WTC11 (cell line): ENCODE measurements around the gene IGFL2. TPM values are rescaled to one million over a fixed set of nuclear protein-coding genes. Genes with fewer than 3 reads are reported as not detected.
"Not testable (repeated sequence)": the region's sequence is repeated elsewhere in the genome, so short reads cannot be mapped to it uniquely, and the experiment has no call there.

Source experiments
- ATAC-seq: fragments of 200-7000 bp; cut with Tn5 transposase; 2 replicates; pipeline ENCODE4 v1.10.0; 2021; ENCODE audit warnings: mild to moderate bottlenecking, moderate library complexity
- CTCF ChIA-PET: fragments of 300-600 bp; sonication (Branson Sonifier 250); formaldehyde crosslinking; loops from one replicate; lab custom pipeline; 2021; ENCODE audit warnings: antibody characterized with exemption; lab: Charles Lee
- POLR2A ChIA-PET: fragments of 350-600 bp; sonication (Branson Sonifier 250); formaldehyde crosslinking; loops from one replicate; lab custom pipeline; 2021; ENCODE audit warnings: antibody characterized with exemption; lab: Charles Lee
- DNase-seq: peaks from one replicate; pipeline ENCODE4 v3.0.0; 2021; ENCODE audit warnings: low spot score
- H3K27ac Mint-ChIP-seq: 2 replicates; pipeline ENCODE4 v1.8.0; 2021; ENCODE audit warnings: mixed read lengths
- H3K27me3 Mint-ChIP-seq: 2 replicates; pipeline ENCODE4 v1.8.0; 2021; ENCODE audit warnings: low read depth, mild to moderate bottlenecking, moderate library complexity, mixed read lengths
- H3K36me3 Mint-ChIP-seq: 2 replicates; pipeline ENCODE4 v1.8.0; 2021; ENCODE audit warnings: mixed read lengths
- H3K4me1 Mint-ChIP-seq: 2 replicates; pipeline ENCODE4 v1.8.0; 2022; ENCODE audit warnings: mixed read lengths
- H3K4me3 Mint-ChIP-seq: 2 replicates; pipeline ENCODE4 v1.8.0; 2021; ENCODE audit warnings: mild to moderate bottlenecking, moderate library complexity, mixed read lengths
- H3K9me3 Mint-ChIP-seq: 2 replicates; pipeline ENCODE4 v1.8.0; 2021; ENCODE audit warnings: mixed read lengths
- ATF3 ChIP-seq: sonication (generic); formaldehyde crosslinking; conservative IDR thresholded peaks from 2 replicates; pipeline ENCODE4 v1.8.1; 2022; ENCODE audit warnings: mild to moderate bottlenecking, missing genetic modification reagents
- CTCF ChIP-seq: fragments of 200-600 bp; IDR thresholded peaks from 2 replicates; pipeline ENCODE4 v1.8.0; 2022; ENCODE audit warnings: antibody characterized with exemption
- E2F5 ChIP-seq: sonication (generic); formaldehyde crosslinking; IDR thresholded peaks from 2 replicates; pipeline ENCODE4 v1.8.1; 2022; ENCODE audit warnings: mild to moderate bottlenecking, moderate library complexity, missing genetic modification reagents
- FOXJ3 ChIP-seq: sonication (generic); formaldehyde crosslinking; IDR thresholded peaks from 2 replicates; pipeline ENCODE4 v1.9.0; 2021; ENCODE audit warnings: missing genetic modification reagents, mild to moderate bottlenecking, borderline replicate concordance
- FOXK1 ChIP-seq: sonication (generic); formaldehyde crosslinking; IDR thresholded peaks from 2 replicates; pipeline ENCODE4 v1.8.0; 2022; ENCODE audit warnings: mild to moderate bottlenecking, moderate library complexity, missing genetic modification reagents
- HMGA2 ChIP-seq: fragments of 250-450 bp; sonication (Bioruptor Pico); IDR thresholded peaks from 2 replicates; pipeline ENCODE4 v1.4.0; 2021; ENCODE audit warnings: mild to moderate bottlenecking, moderate library complexity
- JAZF1 ChIP-seq: fragments of 250-450 bp; sonication (Bioruptor Pico); IDR thresholded peaks from 2 replicates; pipeline ENCODE4 v1.9.0; 2021; ENCODE audit warnings: moderate library complexity, mild to moderate bottlenecking, inconsistent platforms
- MAX ChIP-seq: sonication (generic); formaldehyde crosslinking; IDR thresholded peaks from 2 replicates; pipeline ENCODE4 v1.8.0; 2022; ENCODE audit warnings: mild to moderate bottlenecking, missing genetic modification reagents
- MYBL2 ChIP-seq: sonication (generic); formaldehyde crosslinking; IDR thresholded peaks from 2 replicates; pipeline ENCODE4 v1.8.1; 2023; ENCODE audit warnings: mild to moderate bottlenecking, moderate library complexity, missing genetic modification reagents
- NFATC4 ChIP-seq: fragments of 250-450 bp; sonication (Bioruptor Pico); IDR thresholded peaks from 2 replicates; pipeline ENCODE4 v1.9.0; 2021; ENCODE audit warnings: mild to moderate bottlenecking
- NR2C2 ChIP-seq: sonication (generic); formaldehyde crosslinking; IDR thresholded peaks from 2 replicates; pipeline ENCODE4 v1.8.0; 2022; ENCODE audit warnings: mild to moderate bottlenecking, missing genetic modification reagents
- OVOL2 ChIP-seq: fragments of 250-450 bp; sonication (Bioruptor Pico); IDR thresholded peaks from 2 replicates; pipeline ENCODE4 v1.9.0; 2021; ENCODE audit warnings: mild to moderate bottlenecking, borderline replicate concordance
- PRDM15 ChIP-seq: sonication (generic); formaldehyde crosslinking; IDR thresholded peaks from 2 replicates; pipeline ENCODE4 v1.8.0; 2022; ENCODE audit warnings: missing genetic modification reagents
- RELA ChIP-seq: sonication (generic); formaldehyde crosslinking; IDR thresholded peaks from 2 replicates; pipeline ENCODE4 v1.8.1; 2022; ENCODE audit warnings: missing genetic modification reagents, mild to moderate bottlenecking, borderline replicate concordance
- TCF7 ChIP-seq: sonication (generic); formaldehyde crosslinking; IDR thresholded peaks from 2 replicates; pipeline ENCODE4 v1.8.0; 2022; ENCODE audit warnings: mild to moderate bottlenecking, low read depth, missing genetic modification reagents, moderate library complexity
- ZBTB43 ChIP-seq: sonication (generic); formaldehyde crosslinking; IDR thresholded peaks from 2 replicates; pipeline ENCODE4 v1.8.1; 2023; ENCODE audit warnings: mild to moderate bottlenecking, missing genetic modification reagents
- ZNF121 ChIP-seq: sonication (generic); formaldehyde crosslinking; IDR thresholded peaks from 2 replicates; pipeline ENCODE4 v1.8.0; 2023; ENCODE audit warnings: missing genetic modification reagents
- ZNF232 ChIP-seq: sonication (generic); formaldehyde crosslinking; IDR thresholded peaks from 2 replicates; pipeline ENCODE4 v1.8.0; 2022; ENCODE audit warnings: mild to moderate bottlenecking, missing genetic modification reagents
- ZNF396 ChIP-seq: fragments of 250-450 bp; sonication (Bioruptor Pico); IDR thresholded peaks from 2 replicates; pipeline ENCODE4 v1.8.0; 2021; ENCODE audit warnings: mild to moderate bottlenecking, moderate library complexity, borderline replicate concordance
- ZNF423 ChIP-seq: fragments of 250-450 bp; sonication (Bioruptor Pico); IDR thresholded peaks from 2 replicates; pipeline ENCODE4 v2.1.2; 2022; ENCODE audit warnings: mild to moderate bottlenecking, moderate library complexity
- ZNF532 ChIP-seq: fragments of 250-450 bp; sonication (Bioruptor Pico); IDR thresholded peaks from 2 replicates; pipeline ENCODE4 v1.9.0; 2021; ENCODE audit warnings: mild to moderate bottlenecking, borderline replicate concordance
- total RNA-seq: library from RNA; stranded (reverse); gene quantifications from 3 replicates; pipeline ENCODE4 v1.2.3, GENCODE V29; 2021

The IGFL2 gene
- total RNA-seq, 1 experiment from 2014 or later: not detected

- ChIA-PET CTCF (interaction anchor here (0.8 to 1.6 kb wide), 6 partner anchors 18 to 88 kb away, joined by 3 to 12 read pairs (median 3); no protein-coding TSS in a partner anchor), POLR2A (no interaction called here)
- peak; percentile 18 for DNase-seq
- H3K9me3 Mint-ChIP-seq: peaks cover 23% of the 10 kb centered on the region
- peaks cover 20% of the 10 kb centered on the region for H3K27me3 Mint-ChIP-seq
- H3K27ac Mint-ChIP-seq: no peak overlapping the region
- H3K4me3 Mint-ChIP-seq: no peak overlapping the region
- ATAC-seq: peak; percentile 47
- no peak for TF ChIP-seq FOXJ3 (CRISPR knock-in tag)
- TF ChIP-seq E2F5: no peak
- no peak for TF ChIP-seq MYBL2
- TF ChIP-seq FOXK1 (CRISPR knock-in tag): no peak
- no peak for TF ChIP-seq TCF7 (CRISPR knock-in tag)
- no peak for TF ChIP-seq NR2C2
- TF ChIP-seq ZBTB43 (CRISPR knock-in tag): no peak
- no peak for TF ChIP-seq PRDM15 (CRISPR knock-in tag)
- TF ChIP-seq ZNF121: no peak
- no peak for TF ChIP-seq ZNF232
- H3K4me1 Mint-ChIP-seq: peaks cover 11% of the 10 kb centered on the region
- H3K36me3 Mint-ChIP-seq: peaks cover 5% of the 10 kb centered on the region; the same call in 1 of the 2 replicates
Observed at GRCh38 chr19:46101293-46101692, 46.7 kb upstream of the IGFL2 start.

GRCh38 chr19:46102333-46102732 is 45.7 kb upstream of the IGFL2 start:
- H3K36me3 Mint-ChIP-seq: not testable (repeated sequence)

GRCh38 chr19:46107371-46107770 is 40.7 kb upstream of the IGFL2 start:
- ATAC-seq: no peak
- no peaks in the 10 kb centered on the region; the same call in none of the 2 replicates for H3K27me3 Mint-ChIP-seq
- H3K4me1 Mint-ChIP-seq: no peaks in the 10 kb centered on the region
- H3K9me3 Mint-ChIP-seq: peaks cover 4% of the 10 kb centered on the region
- peaks cover 6% of the 10 kb centered on the region for H3K36me3 Mint-ChIP-seq
- POLR2A ChIA-PET: no interaction called here
- DNase-seq: no peak
- CTCF ChIA-PET: interaction anchor here (0.6 kb wide), 1 partner anchor 32 kb away, joined by 3 read pairs; no protein-coding TSS in a partner anchor
- H3K27ac Mint-ChIP-seq: no peak overlapping the region
- H3K4me3 Mint-ChIP-seq: no peak overlapping the region
- TF ChIP-seq ZNF232 (no peak), RELA (CRISPR knock-in tag) (no peak), ZNF532 (no peak), ATF3 (no peak), ZNF396 (CRISPR knock-in tag) (no peak), ZNF423 (CRISPR knock-in tag) (no peak), HMGA2 (CRISPR knock-in tag) (no peak), NFATC4 (CRISPR knock-in tag) (no peak), CTCF (no peak), JAZF1 (no peak), OVOL2 (CRISPR knock-in tag) (no peak), MAX (no peak)

More at GRCh38 chr19:46102333-46102732, 45.7 kb upstream of the IGFL2 start:
- H3K4me3 Mint-ChIP-seq, H3K27ac Mint-ChIP-seq, ATAC-seq, DNase-seq, POLR2A ChIA-PET, H3K27me3 Mint-ChIP-seq: not testable (repeated sequence)
- CTCF ChIA-PET: interaction anchor here (1.0 to 1.5 kb wide), 2 partner anchors 24 to 87 kb away, joined by 3 to 12 read pairs; no protein-coding TSS in a partner anchor
- Mint-ChIP-seq H3K9me3 (peaks cover 13% of the 10 kb centered on the region), H3K4me1 (peaks cover 11% of the 10 kb centered on the region)
